Thyroid gland (tissue), 4 donors: Measurements from ENCODE around the gene ADAMTS2.
"Not testable (repeated sequence)": the region's sequence is repeated elsewhere in the genome, so short reads cannot be mapped to it uniquely, and the experiment has no call there.

ENCODE experiments used
- CTCF ChIP-seq, 6 experiments: fragments of 200-600 bp in 3 of 6; fragments of 450-650 bp in 3 of 6; sonication (generic) in 3 of 6; IDR thresholded peaks; one replicate each; pipeline ENCODE4 v1.5.1; 2016 to 2019; ENCODE audit warnings: antibody characterized with exemption in 6 of 6, mild to moderate bottlenecking in 2 of 6, inconsistent platforms in 1 of 6, moderate library complexity in 1 of 6
- POLR2A ChIP-seq, 2 donors: fragments of 450-650 bp; IDR thresholded peaks; one replicate each; pipeline ENCODE4 v1.6.1; 2017; ENCODE audit warnings: antibody characterized with exemption in 2 of 2, mild to moderate bottlenecking in 2 of 2, moderate library complexity in 1 of 2

- not testable (repeated sequence) for TF ChIP-seq POLR2A, CTCF (IDR thresholded peaks at IDR 0.05)
These were observed 128.9 kb downstream of the ADAMTS2 start for GRCh38 chr5:179216381-179216780.
